KMS-11 (cell line): Measurements from ENCODE around the gene ZBTB7C.

Source experiments
- H2AFZ ChIP-seq: fragments of 200-600 bp; sonication (generic); 2 replicates; pipeline ENCODE4 v1.6.1; 2016; ENCODE audit warnings: antibody characterized with exemption, mixed run types, low read depth
- H3K27ac ChIP-seq: fragments of 200-600 bp; sonication (generic); 2 replicates; pipeline ENCODE4 v1.6.1; 2016; ENCODE audit warnings: mild to moderate bottlenecking, mixed run types
- H3K27me3 ChIP-seq: fragments of 200-600 bp; sonication (generic); 2 replicates; pipeline ENCODE4 v1.6.1; 2017; ENCODE audit warnings: mild to moderate bottlenecking, low read depth, mixed run types, moderate library complexity; ENCODE audit not compliant: insufficient read depth
- H3K36me3 ChIP-seq: fragments of 200-600 bp; sonication (generic); 2 replicates; pipeline ENCODE4 v1.6.1; 2017; ENCODE audit warnings: mild to moderate bottlenecking, mixed run types; ENCODE audit not compliant: insufficient read depth
- H3K4me1 ChIP-seq: fragments of 200-600 bp; sonication (generic); 2 replicates; pipeline ENCODE4 v1.6.1; 2016; ENCODE audit warnings: mild to moderate bottlenecking, low read depth, mixed run types; ENCODE audit not compliant: poor library complexity, severe bottlenecking
- H3K4me2 ChIP-seq: fragments of 200-600 bp; sonication (generic); 2 replicates; pipeline ENCODE4 v1.7.0; 2016; ENCODE audit warnings: mild to moderate bottlenecking, mixed run types
- H3K4me3 ChIP-seq: fragments of 200-600 bp; sonication (generic); IDR thresholded peaks from 2 replicates; pipeline ENCODE4 v1.6.1; 2017; ENCODE audit warnings: low read depth, low read length, mixed read lengths; ENCODE audit not compliant: insufficient read depth
- H3K79me2 ChIP-seq: fragments of 200-600 bp; sonication (generic); 2 replicates; pipeline ENCODE4 v1.6.1; 2016; ENCODE audit warnings: low read depth, mixed run types; ENCODE audit not compliant: insufficient read depth
- H3K9ac ChIP-seq: fragments of 200-600 bp; sonication (generic); 2 replicates; pipeline ENCODE4 v1.6.1; 2016; ENCODE audit warnings: mild to moderate bottlenecking, mixed run types
- H4K20me1 ChIP-seq: fragments of 200-600 bp; sonication (generic); 2 replicates; pipeline ENCODE4 v1.6.1; 2016; ENCODE audit warnings: mild to moderate bottlenecking, mixed run types; ENCODE audit not compliant: insufficient read depth
- TF ChIP-seq, protein P1 (sequence below): fragments of 200-600 bp; sonication (generic); conservative IDR thresholded peaks from 2 replicates; pipeline ENCODE4 v1.6.1; 2017; ENCODE audit warnings: low read depth, mild to moderate bottlenecking, antibody characterized with exemption, low read length, moderate library complexity, mixed read lengths

ZBTB7C gene

DNA sequence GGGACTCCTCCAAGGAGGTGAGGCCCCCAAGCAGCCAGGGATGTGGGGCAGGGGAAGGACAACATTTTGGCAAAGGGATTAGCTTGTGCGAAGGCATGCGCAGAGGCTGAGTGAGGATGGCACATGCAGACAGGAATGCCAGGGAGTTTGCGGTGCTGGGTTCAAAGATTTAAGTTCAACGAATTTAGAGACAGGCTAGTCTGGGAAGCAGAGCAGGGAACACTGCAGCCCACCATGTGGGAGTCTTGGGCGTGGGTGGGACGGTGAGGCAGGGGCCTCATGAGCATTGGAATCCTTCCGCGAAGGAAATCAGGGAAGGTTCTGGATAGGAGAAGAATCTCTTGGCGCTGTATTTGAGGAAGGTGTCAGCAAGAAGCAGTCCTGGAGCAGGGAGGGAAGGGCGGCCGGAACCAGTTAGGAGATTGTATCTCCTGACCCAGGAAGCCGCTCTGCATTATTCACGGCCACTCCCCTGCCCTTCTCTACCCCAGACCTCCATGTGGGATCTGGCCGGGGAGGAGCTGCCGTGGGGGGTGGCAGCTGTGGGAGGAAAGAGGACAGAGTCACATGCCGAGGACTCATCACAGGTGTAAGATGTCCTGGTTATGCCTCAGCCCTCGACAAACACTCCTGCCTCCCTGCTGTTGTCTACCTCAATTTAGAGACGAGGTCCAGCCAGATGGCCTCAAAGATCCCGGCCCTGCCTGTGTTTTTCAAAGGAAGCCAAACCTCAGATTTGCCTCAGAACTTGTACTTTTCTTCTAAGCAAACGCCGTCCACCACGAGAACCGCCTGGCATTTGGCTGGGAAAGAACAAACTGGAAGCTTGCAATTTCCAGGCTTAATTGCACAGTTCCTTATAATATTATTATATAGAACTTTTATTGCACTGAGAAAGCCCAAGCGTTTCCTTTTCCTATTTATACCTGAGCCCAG, 355.0 kb downstream of the ZBTB7C start:
- no peaks in the 10 kb centered on the region for H3K4me1 ChIP-seq
- TF ChIP-seq, protein P1, sequence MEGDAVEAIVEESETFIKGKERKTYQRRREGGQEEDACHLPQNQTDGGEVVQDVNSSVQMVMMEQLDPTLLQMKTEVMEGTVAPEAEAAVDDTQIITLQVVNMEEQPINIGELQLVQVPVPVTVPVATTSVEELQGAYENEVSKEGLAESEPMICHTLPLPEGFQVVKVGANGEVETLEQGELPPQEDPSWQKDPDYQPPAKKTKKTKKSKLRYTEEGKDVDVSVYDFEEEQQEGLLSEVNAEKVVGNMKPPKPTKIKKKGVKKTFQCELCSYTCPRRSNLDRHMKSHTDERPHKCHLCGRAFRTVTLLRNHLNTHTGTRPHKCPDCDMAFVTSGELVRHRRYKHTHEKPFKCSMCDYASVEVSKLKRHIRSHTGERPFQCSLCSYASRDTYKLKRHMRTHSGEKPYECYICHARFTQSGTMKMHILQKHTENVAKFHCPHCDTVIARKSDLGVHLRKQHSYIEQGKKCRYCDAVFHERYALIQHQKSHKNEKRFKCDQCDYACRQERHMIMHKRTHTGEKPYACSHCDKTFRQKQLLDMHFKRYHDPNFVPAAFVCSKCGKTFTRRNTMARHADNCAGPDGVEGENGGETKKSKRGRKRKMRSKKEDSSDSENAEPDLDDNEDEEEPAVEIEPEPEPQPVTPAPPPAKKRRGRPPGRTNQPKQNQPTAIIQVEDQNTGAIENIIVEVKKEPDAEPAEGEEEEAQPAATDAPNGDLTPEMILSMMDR = no peak
- H3K9ac ChIP-seq = no peak overlapping the region
- H3K36me3 ChIP-seq = no peaks in the 10 kb centered on the region
- H3K4me3 ChIP-seq = no peak overlapping the region
- no peak overlapping the region for H2AFZ ChIP-seq
- no peak overlapping the region for H3K4me2 ChIP-seq
- no peak overlapping the region for H3K27ac ChIP-seq
- no peaks in the 10 kb centered on the region for H3K27me3 ChIP-seq
- H3K79me2 ChIP-seq = no peaks in the 10 kb centered on the region
- no peaks in the 10 kb centered on the region for H4K20me1 ChIP-seq

DNA sequence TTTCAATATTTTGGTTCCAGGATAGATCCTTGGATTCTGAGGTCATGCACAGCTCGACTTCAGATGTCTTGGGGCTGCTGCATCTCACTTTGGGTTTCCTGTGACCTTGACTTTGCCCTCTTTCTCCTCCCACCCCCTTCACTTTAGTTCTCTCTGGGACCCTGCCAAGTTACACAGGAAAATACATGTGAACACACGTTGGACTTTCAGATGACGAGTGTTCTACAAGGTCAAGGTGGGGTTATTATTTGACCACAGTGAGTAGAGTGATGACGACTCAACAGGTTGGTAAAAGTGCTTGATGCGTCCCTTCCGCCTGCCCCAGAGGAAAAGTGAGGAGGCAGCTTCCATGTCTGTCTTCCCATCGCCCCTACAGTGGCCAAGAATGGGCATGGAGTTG, 356.3 kb downstream of the ZBTB7C start:
- H4K20me1 ChIP-seq = no peaks in the 10 kb centered on the region
- no peak overlapping the region for H3K4me2 ChIP-seq
- H2AFZ ChIP-seq = no peak overlapping the region
- H3K9ac ChIP-seq = no peak overlapping the region
- no peaks in the 10 kb centered on the region for H3K27me3 ChIP-seq
- no peak overlapping the region for H3K4me3 ChIP-seq
- H3K79me2 ChIP-seq = no peaks in the 10 kb centered on the region
- H3K36me3 ChIP-seq = no peaks in the 10 kb centered on the region
- no peaks in the 10 kb centered on the region for H3K4me1 ChIP-seq
- no peak overlapping the region for H3K27ac ChIP-seq
- TF ChIP-seq, protein P1 = no peak

DNA sequence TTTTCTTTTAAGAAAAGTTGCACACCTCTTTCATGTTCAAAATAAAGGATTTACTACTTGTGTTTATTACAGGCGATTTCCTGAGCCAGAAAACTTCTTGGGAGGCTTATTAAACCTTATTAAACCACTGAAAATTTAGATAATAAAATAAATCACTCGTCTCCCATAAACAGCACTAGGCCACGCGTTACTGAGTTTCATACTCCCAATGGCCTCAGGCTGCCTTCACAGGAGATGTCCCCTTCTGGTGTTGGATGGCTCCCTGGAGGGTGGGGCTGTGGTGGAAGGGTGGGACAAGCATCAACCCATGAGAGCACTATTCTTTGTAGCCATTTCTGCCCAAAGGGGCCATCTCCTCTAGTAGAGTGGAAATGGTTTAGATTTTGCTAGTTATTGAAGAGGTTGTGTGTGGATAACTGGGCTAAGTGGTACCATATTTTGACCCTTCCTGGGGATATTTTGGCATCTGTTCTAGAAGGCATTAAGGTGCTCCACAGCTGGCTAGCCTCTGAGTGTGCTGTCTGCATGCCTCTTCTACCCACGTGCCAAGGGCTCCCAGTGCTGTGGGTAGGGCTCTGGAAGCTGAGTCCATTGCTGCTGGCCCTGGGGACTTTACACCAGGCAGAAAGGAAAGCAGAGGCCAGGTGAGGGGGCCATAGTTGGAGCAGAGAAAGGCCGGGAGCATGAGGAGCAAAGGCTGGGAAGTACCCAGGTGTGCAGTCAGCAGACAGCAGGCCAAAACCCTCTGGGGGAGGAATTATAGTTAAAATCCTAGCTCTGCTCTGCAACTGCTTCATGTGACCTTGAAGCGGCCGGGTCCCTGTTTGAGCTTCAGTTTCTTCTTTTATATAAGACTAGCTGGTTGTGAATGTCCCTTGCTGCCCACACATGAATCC, 357.0 kb downstream of the ZBTB7C start:
- no peaks in the 10 kb centered on the region for H3K79me2 ChIP-seq
- no peaks in the 10 kb centered on the region for H4K20me1 ChIP-seq
- no peak overlapping the region for H3K4me2 ChIP-seq
- H3K4me1 ChIP-seq = no peaks in the 10 kb centered on the region
- H3K4me3 ChIP-seq = no peak overlapping the region
- H3K36me3 ChIP-seq = no peaks in the 10 kb centered on the region
- H3K27ac ChIP-seq = no peak overlapping the region
- TF ChIP-seq, protein P1 = no peak
- no peak overlapping the region for H2AFZ ChIP-seq
- no peak overlapping the region for H3K9ac ChIP-seq
- no peaks in the 10 kb centered on the region for H3K27me3 ChIP-seq

DNA sequence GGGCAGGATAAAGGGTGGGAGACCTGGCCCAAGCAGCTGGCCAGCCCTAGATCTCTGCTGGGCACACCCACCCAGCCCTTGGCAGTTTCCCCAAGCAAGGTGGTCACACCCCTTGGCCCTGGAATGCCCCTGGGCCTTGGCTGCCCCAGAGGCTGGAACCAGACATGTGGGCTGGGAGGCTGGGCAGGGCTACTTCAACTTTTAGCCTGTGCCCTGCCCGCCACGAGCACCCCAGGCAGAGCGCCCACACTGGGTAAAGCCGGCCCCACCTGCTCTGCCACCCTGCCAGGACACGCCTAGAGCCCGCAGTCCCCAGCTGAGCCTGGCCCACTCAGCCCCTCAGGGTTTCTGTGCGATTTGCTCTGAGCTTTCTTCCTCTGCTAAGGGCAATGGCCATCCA, 359.0 kb downstream of the ZBTB7C start:
- Histone ChIP-seq H3K79me2 (no peaks in the 10 kb centered on the region), H3K27me3 (no peaks in the 10 kb centered on the region), H2AFZ (no peak overlapping the region), H3K4me3 (no peak overlapping the region), H3K36me3 (no peaks in the 10 kb centered on the region), H3K4me1 (no peaks in the 10 kb centered on the region), H3K9ac (no peak overlapping the region), H3K27ac (no peak overlapping the region), H4K20me1 (no peaks in the 10 kb centered on the region), H3K4me2 (no peak overlapping the region)
- TF ChIP-seq, protein P1 = no peak
